GM18951 (cell line): ENCODE measurements around the gene TCERG1L.
"Not testable (repeated sequence)": the region's sequence is repeated elsewhere in the genome, so short reads cannot be mapped to it uniquely, and the experiment has no call there.

Source experiments
- POLR2A ChIP-seq: IDR thresholded peaks from 4 replicates; pipeline ENCODE4 v1.6.1; 2011; ENCODE audit warnings: mild to moderate bottlenecking; ENCODE audit not compliant: insufficient read length, insufficient read depth; ENCODE audit errors: extremely low read depth
- in situ Hi-C: fragments of 300-500 bp; cut with MboI; formaldehyde crosslinking; loops from one replicate; pipeline ENCODE4 v1.12.0; 2022; ENCODE audit warnings: low sequenced_read_pairs, mixed read lengths, inconsistent platforms; ENCODE audit not compliant: unreplicated experiment

The TCERG1L gene

DNA sequence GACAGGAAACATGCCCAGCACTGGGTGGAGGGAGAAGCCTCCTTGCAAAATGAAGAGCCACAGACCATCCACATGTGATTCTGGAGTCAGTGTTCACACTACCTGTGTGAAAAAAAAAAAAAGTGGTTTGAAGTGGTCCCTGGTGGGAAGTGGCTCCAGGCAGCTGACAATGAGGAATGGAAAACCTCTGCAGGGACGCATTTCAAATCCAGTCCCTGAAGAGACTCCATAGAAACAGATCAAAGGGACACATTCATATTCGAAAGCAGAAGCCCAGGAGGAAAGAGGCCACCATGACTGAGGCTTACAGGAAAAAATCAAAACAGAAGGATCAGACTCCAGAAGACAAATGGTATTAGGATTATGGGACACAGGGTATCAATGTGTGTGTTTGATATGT is 11.5 kb upstream of the TCERG1L start:
- TF ChIP-seq POLR2A, result no peak
- in situ Hi-C loops, result no loop called here

DNA sequence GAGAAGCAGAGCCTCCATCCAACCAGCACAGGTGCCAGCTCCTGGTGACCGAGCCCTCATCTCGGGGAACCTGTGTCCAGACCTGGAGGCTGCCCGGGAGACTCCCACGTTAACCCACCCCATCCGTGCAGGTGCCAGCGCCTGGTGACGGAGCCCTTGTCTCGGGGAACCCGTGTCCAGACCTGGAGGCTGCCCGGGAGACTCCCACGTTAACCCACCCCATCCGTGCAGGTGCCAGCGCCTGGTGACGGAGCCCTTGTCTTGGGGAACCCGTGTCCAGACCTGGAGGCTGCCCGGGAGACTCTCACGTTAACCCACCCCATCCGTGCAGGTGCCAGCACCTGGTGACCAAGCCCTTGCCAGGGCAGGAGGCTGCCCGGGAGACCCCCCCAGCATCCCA is 11.1 kb upstream of the TCERG1L start:
- in situ Hi-C loops, result not testable (repeated sequence)

DNA sequence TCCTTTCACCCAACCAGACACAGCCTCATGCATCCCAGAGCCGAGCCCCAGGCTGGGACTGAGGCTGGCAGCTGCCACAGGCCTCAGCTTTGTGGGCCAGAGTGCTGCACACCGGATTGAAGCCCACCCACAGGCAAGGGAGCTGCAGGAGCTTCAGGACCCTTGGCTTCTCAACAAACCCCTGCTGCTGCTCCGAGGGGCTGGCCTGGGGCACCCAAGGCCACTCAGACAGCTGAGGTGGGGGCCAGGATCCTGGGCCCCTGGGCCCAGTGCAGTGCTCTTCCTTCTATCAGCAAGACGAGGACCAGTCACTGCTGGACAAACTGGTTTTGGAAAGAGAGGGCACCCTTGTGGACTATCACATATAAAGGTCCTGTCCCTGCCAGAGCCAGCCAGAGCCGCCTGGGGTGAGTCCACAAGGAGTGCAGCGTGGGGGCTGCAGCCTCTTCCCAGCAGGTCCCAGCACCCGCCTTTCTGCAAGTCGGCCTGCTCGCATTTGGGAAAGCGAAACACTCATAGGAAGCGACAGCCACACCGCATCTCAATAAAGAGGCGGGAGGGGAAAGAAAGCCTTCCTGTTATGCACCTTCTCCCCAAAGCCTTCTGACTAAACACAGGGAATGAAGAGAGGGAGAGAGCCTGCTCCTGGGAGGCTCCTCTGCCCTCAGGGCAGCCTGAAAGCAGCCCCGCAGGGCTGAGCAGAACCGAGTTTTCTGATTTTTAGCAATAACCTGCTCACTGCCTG is 9.5 kb upstream of the TCERG1L start:
- in situ Hi-C loops, result no loop called here
- TF ChIP-seq POLR2A, result no peak

DNA sequence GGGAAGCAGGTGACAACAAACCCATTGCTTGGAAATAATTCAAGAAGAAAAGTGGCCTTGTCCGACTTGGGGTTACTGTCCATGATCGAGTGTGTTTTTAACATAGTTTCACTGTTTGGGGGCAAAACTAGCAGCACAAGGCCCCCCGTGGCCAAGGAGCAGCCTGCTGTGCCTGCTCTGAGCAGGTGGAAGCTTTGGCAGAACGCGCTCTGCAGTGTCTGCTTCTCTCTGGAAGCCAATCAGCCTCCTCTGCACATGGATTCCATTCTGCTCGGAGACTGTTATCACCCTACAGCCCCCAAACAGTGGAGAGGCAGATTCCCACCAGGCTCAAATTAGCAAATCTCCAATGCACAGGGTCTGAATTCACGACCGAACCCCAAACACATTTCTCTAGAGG is 7.3 kb upstream of the TCERG1L start:
- in situ Hi-C loops, result no loop called here
- no peak for TF ChIP-seq POLR2A

DNA sequence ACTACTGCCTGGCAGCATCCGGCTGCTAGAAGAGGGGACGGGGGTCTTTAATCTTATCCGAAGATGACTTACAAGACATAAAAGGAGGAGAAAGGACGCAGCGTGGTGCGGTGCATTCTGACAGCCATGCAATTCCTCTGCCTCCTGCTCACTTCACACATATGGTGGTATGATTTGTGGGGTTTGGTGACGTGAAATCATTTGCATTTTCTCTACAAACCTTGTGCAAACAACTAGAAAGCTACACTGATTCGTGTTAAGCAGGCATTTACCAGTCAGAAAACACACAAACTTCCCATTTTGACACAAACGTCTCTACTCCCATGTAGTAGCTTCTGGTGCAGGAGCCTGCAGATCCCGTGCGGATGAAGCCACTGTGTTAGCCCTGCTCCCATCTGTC is 6.8 kb upstream of the TCERG1L start:
- no peak for TF ChIP-seq POLR2A
- in situ Hi-C loops, result no loop called here

DNA sequence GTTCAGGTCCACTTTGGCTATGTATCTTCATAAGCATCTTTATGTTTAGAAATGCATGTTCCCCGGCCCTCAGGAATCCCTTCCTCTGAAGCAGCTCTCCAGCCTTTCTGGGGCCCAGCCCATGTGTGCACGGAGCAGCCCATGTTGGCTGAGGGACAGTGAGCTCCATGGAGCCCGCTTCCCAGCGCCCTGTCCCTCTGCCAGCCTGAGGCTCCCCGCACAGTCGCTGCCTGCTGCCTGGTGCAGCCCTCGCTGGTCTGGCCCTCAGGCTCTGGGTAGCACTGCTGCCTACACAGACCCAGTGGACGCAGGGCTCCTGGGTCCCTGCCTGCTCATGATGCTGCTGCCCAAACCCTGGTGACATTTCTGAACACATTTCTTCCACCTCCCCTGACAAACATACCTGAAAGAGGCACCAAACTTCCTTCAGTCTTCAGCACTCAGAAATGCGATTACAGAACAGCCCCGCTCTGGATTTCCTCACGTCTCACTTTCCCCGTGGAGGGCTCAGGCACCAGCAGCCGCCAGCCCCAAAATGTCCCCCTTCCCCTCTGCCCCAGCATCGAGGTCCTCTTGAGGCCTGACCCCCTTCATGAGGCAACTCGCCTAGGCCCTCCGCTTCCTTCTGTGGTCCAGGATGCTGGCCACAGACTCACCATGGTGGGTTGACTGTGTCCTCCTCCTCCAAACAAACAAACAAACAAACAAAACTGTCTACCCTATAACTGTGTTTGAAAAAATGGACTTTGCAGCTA is 5.0 kb upstream of the TCERG1L start:
- in situ Hi-C loops, result no loop called here
- no peak for TF ChIP-seq POLR2A

DNA sequence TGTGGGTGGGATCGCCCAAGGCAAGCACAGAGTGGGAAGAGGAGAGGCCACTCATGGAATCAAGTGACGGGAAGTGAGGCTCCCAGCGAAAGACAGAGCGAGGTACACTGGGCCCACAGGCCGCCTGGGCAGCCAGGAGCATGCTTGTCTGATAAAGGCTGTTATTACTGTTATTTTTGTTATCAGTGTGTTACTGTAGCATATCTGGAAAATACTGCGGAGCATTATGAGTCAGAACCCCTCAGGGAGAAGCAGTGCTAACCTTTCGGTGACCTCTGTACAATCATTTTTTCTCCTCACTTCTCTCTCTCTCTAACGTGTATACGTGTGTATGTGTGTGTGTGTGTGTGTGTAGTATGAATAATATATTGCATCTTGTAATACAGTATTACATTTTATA is 3.8 kb upstream of the TCERG1L start:
- no peak for TF ChIP-seq POLR2A
- in situ Hi-C loops, result no loop called here

DNA sequence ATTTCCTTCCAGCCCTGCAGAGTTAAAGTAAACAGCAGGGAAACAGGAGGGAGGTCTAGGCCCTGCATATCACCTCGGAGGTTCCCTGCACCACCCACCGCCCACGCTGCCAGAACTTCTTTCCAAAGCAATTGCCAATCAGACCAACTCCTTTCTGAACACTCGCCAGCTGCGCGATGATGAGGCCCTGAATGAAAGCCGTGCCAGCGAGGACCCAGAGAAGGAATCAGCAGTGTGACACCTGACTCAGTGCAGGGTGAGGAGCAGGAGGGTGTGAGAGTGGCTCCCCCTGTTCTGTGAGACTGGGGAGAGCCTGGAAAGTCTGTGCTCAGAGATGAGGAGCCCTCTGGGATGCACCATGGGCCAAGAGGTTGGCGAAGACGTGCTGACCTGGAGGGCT is 3.3 kb upstream of the TCERG1L start:
- in situ Hi-C loops, result no loop called here
- no peak for TF ChIP-seq POLR2A

DNA sequence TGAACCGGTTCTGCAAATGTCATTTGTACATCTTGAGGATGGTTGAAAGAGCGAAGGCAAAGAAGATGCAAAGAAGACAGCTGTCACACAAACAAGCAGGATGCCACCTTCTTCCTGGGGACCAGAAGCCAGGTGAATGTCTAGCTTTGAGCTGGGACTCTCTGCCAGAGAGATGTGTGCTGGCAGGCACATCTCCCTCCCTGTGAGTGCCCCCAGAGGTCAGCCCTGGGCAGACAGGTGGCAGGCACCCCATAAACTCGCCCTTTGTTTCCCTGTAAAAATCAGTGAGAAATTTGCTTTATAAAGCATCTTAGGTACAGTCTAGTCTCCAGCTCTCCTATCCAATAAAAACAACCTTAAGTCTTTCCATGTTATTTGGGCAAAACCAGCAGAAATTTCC is 2.6 kb upstream of the TCERG1L start:
- in situ Hi-C loops, result no loop called here
- TF ChIP-seq POLR2A, result no peak

DNA sequence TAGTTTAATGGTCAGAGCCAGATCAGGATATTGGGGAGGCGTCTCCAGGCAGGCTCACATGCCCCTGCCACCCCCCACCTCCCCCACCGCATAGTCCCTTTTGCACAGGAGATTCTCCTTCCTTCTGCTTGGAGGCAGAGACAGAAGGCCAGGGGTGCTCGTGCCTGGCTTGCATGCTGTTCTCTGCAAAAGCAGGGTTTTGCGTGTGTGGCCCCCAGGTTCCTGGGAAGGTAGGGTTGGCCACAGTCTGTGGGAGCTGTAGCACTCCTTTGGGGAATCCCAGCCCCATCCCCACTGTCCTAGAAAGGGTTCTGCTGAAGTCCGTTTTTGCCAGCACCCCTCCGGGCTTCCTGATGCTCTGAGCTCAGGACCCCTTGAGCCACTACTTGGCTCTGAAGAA is 1.9 kb upstream of the TCERG1L start:
- in situ Hi-C loops, result no loop called here
- TF ChIP-seq POLR2A, result no peak

DNA sequence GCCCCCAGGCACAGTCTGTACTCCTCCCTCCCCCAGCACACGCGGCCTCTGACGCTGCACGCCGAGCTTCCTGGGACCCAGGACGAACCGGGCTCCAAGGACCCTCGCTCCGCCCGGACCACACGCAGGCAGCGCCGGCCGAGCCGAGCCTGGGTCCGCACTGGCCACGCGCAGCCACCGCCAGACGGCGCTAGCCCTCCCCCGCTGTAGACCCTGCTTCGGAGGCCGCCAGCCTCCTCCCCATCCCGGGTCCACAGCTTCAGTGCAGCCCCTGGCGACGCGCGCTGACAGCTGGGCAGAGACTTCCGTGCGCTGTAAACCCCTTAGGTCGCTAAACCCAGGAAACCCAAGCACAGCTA is 936 bp upstream of the TCERG1L start:
- in situ Hi-C loops, result no loop called here
- no peak for TF ChIP-seq POLR2A

DNA sequence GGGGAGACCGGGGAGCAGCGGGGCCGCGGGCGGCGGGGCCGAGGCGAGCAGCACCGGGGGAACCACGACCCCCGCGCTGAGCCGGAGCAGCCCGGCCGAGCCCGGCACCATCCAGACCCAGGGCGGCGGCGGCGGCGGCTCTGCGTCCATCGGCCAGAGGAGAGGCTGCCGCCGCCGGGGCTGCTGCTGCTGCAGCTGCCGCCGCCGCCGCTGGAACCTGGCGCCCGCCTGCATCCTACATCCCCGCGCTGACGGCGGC is 190 bp downstream of the TCERG1L start:
- in situ Hi-C loops, result no loop called here
- no peak for TF ChIP-seq POLR2A

DNA sequence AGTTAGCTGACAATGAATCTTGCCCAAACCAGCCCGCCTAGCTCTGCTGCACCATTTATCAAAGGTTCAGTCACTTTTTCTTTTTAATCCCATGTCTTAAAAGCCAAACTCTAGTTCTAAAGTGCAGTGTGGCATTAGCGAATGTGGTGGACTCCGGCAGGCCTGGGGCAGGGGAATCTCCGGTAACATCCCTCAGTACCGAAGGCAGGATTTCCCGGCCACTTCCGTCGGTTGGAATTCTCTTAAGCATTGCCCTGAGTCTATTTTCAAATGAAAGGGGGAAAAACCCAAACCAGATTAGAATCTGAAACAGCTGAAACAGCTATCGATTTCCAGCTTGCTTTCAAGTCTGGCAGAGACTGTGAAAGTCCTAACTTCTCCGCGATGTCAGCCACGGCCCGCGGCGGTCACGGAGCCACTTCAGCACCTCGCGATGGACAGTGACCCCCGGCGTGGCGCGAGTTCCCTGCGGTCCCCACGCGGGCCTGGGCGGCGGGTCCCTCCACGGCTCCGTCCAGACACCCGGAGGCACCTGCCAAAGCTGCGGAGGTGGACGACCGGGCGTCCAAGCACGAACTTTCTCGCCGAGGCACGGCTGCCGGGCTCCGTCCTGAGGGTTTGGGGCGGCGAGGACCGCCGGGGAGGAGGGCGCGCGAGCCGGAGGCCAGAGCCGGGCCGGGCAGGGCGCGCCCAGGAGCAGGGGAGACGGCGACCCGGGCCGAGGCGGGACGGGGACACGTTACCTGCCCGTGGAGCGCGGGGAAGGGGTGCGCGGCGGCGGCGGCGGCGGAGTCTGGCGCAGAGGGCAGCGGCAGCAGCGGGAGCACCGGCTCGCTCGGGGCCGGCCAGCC is 745 bp downstream of the TCERG1L start:
- no peak for TF ChIP-seq POLR2A

DNA sequence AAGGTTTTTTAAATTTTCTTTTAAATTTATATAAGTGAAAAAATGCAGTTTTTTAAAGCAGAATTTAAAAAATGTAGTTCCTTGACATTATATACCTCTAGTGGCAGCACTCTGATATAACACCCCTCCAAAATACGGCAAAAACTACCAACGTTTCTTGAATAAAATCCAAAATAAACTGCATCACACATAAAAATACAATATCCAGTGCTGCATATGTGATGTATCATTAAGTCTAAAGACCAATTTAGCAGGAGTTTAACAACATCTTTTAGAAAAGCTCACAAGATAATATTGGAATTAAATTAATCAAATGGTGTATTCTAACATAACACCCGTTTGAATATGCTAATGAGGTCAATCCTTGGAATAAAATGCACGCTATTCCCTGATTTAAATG is 1.4 kb downstream of the TCERG1L start:
- TF ChIP-seq POLR2A, result no peak
- in situ Hi-C loops, result no loop called here

More for the DNA sequence above, 745 bp downstream of the TCERG1L start:
- in situ Hi-C loops, result no loop called here
